Thymus (tissue), 11 donors: Measurements from ENCODE around the gene CLRN3. TPM values are rescaled to one million over a fixed set of nuclear protein-coding genes. Genes with fewer than 3 reads are reported as not detected.
A peak's percentile ranks its signal among the peaks of the same experiment; 100 is the strongest.

Experiments used
- DNase-seq, 9 donors: peaks; one replicate each; pipeline ENCODE4 v3.0.0-alpha.2; 2013; ENCODE audit warnings: low spot score in 9 of 9, low read depth in 6 of 9, missing footprints in 1 of 9
- H3K27ac ChIP-seq, 2 donors: one replicate each; pipeline ENCODE4 v1.5.1; 2013; ENCODE audit warnings: control low read depth in 1 of 2, low read depth in 1 of 2, low read length in 1 of 2, mild to moderate bottlenecking in 1 of 2, moderate library complexity in 1 of 2
- H3K27me3 ChIP-seq, 2 donors: one replicate each; pipeline ENCODE4 v1.5.1; 2013; ENCODE audit warnings: low read length in 1 of 2; ENCODE audit not compliant: control insufficient read depth in 2 of 2, insufficient read depth in 1 of 2
- H3K36me3 ChIP-seq, 2 donors: one replicate each; pipeline ENCODE4 v1.5.1; 2013; ENCODE audit warnings: low read length in 1 of 2, mild to moderate bottlenecking in 1 of 2, moderate library complexity in 1 of 2; ENCODE audit not compliant: control insufficient read depth in 2 of 2, insufficient read depth in 2 of 2
- H3K4me1 ChIP-seq, 2 donors: one replicate each; pipeline ENCODE4 v1.5.1; 2013; ENCODE audit warnings: low read length in 2 of 2; ENCODE audit not compliant: control insufficient read depth in 2 of 2, insufficient read depth in 2 of 2
- H3K4me3 ChIP-seq, 2 donors: one replicate each; pipeline ENCODE4 v1.5.1; 2013; ENCODE audit warnings: low read length in 2 of 2, control low read depth in 1 of 2, mild to moderate bottlenecking in 1 of 2
- H3K9me3 ChIP-seq, 2 donors: one replicate each; pipeline ENCODE4 v1.5.1; 2013; ENCODE audit warnings: low read length in 1 of 2, mild to moderate bottlenecking in 1 of 2; ENCODE audit not compliant: control insufficient read depth in 2 of 2, insufficient read depth in 1 of 2
- WGBS: extraction: QIAGEN DNeasy Blood & Tissue Kit; methylation state at CpG from one replicate; pipeline ENCODE4 v1.1.7; 2013; 5-methylcytosine and 5-hydroxymethylcytosine counted together
- polyA plus RNA-seq: library from polyadenylated mRNA; stranded (reverse); fragments of 200-250 nt; gene quantifications from one replicate; pipeline ENCODE4 v1.2.3, GENCODE V29; 2013
- total RNA-seq: library from RNA; stranded (reverse); fragments of 120-200 nt; gene quantifications from one replicate; pipeline ENCODE4 v1.2.4, GENCODE V29; 2013
- donor health status: healthy.

Gene CLRN3
- total and polyA plus RNA-seq, 2 donors = 0.05 to 0.23 TPM

DNA sequence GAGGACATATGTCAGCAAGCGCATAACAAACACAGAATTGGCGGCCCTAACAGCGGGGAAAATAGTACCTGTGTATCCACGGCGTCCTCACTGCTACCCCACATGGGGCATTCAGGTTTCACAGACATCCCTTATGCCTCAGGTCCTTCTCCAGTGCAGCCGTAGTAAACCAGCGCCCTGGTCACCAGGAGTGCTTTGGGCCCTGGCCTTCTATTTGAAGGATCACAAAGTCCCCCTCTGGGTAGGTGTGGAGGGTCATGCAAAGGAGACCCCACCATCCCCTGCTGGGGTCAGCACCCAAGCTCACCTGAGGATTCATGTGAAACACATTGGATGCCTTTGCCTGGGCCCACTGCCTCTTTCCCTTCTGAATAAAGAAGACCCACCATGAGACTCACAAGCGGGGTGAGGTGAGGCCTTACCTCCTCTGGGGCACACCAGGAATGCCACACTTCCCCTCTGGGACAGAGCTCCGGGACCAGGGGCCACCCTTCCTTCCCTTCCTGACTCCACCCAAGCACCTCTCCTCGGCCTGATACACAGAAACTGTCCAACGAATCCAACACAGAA, 18.8 kb downstream of the CLRN3 start:
- H3K27ac ChIP-seq = no peak overlapping the region
- WGBS = 88% methylated on average over 11 of the region's 11 CpGs
- H3K27me3 ChIP-seq = peaks cover 0 to 2% of the 10 kb centered on the region in 2 donors
- DNase-seq = no peak
- H3K9me3 ChIP-seq = no peaks in the 10 kb centered on the region
- H3K4me1 ChIP-seq = peaks cover 19 to 37% of the 10 kb centered on the region in 2 donors
- H3K4me3 ChIP-seq = no peak overlapping the region
- no peaks in the 10 kb centered on the region for H3K36me3 ChIP-seq

DNA sequence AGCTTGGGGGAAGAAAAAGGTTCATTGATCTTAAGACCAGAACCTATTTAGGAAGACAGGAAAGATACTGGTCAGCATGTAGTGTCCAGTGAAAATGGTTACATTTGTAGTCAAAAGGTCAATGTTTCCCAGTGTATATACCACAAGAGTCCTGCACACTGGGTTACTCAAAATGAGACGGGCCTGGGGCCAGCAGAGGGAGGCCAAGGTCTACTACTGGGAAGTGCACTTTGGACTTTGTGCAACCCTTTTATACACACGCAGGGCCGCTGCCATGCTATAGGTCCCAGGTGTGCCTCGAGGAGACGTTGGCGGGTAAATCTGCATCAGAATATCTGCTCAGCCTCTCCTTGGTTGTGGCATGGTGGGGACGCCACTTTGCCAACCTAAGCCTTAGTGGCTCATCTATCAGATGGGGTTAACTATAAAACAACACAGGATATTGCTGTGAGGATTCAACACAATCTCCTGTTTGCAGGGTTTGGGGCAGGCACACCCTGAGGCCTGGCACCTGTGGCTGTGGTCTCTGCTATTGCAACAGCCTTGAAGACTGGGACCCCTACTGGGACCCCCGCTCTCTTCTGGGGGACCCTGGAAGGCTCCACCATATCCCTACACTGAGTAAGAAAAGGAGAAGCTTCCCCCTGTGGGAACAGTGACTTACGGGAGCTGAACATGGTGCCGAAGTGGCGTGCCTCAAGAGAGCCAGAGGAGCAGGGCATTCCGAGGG, 19.7 kb downstream of the CLRN3 start:
- no peaks in the 10 kb centered on the region for H3K9me3 ChIP-seq
- peaks cover 19 to 37% of the 10 kb centered on the region in 2 donors for H3K4me1 ChIP-seq
- no peak overlapping the region for H3K27ac ChIP-seq
- peak in 2 of 9 donors; percentile 15 to 54 for DNase-seq
- 51% methylated on average over 12 of the region's 12 CpGs for WGBS
- peaks cover 0 to 2% of the 10 kb centered on the region in 2 donors for H3K27me3 ChIP-seq
- H3K36me3 ChIP-seq = no peaks in the 10 kb centered on the region
- no peak overlapping the region for H3K4me3 ChIP-seq

DNA sequence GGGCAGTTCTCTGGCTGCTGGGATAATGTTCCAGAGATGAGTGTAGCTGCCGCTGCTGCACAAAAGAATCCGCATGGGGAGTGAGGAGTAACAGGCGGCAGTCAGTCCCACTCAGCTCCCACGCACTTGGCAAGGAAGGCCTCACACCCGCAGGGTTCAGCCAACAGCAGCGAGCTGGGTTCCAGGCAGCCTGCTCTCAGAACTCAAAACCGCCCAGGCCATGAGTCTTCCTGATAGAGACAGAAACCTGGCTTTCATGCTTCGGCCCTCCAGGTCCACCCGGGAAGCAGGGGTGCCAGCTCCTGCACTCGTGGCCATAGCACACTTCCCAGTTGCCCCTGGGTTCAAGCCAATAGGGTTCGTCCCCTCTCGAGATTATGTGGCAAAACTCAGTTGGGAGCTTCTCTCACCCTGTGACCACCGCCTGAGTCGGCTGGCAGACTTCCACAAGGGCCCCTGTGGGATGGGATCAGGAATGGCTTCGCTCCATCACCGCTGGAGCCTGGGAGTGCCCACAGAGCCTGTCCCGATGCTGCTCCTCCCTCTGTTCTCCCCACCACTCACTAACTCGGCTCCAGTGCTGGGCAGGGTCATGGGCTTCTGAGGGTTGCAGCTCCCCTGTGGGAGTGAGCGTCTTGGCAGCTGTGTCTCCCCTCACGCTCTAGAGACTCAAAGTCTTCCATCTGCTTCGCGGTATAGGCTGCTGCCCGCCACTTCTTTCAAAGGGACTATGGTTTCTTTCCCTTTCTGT, 20.6 kb downstream of the CLRN3 start:
- 68% methylated on average over 23 of the region's 23 CpGs for WGBS

DNA sequence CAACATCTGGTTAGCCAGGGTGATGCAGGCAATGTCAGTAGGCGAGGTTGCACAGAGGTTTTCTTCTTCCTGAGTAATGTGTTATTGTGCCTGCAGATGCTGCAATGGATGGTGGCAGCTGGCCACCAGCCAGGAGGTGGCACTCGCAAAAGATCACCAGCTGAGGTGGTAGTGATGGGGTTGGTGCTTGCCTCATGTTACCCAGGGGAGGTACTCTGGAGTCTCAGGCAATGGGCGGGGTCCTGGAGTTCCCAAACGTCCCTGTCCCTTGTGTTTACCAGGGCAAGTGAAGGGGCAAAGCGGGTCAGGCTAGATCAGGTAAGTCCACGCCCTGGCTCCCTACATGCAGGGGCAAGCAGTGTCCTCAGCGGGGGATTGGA, 21.1 kb downstream of the CLRN3 start:
- Histone ChIP-seq H3K4me3 (no peak overlapping the region), H3K27ac (no peak overlapping the region), H3K9me3 (no peaks in the 10 kb centered on the region), H3K36me3 (no peaks in the 10 kb centered on the region), H3K4me1 (peaks cover 19 to 37% of the 10 kb centered on the region in 2 donors), H3K27me3 (peaks cover 0 to 2% of the 10 kb centered on the region in 2 donors)
- DNase-seq = peak in 1 of 9 donors; percentile 42
- WGBS = 72% methylated on average over 7 of the region's 7 CpGs

More for the DNA sequence above, 20.6 kb downstream of the CLRN3 start:
- Histone ChIP-seq H3K4me3 (no peak overlapping the region), H3K36me3 (no peaks in the 10 kb centered on the region), H3K27ac (no peak overlapping the region), H3K9me3 (no peaks in the 10 kb centered on the region), H3K4me1 (peaks cover 19 to 37% of the 10 kb centered on the region in 2 donors), H3K27me3 (peaks cover 0 to 2% of the 10 kb centered on the region in 2 donors)
- DNase-seq = peak in 3 of 9 donors; percentile 27 to 72 (median 32)

DNA sequence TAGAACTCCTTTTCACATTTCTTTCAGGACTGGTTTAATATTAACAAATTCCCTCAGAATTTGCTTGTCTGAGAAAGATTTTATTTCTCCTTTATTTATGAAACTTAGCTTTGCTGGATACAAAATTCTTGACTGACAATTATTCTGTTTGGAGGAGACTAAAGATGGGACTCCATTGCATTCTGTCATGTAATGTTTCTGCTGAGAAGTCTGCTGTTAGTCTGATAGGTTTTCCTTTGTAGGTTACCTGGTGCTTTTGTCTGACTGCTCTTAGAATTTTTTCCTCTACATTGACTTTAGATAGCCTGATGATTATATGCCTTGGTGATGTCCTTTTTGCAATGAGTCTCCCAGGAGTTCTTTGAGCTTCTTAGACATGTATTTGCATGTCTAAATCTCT, 23.4 kb downstream of the CLRN3 start:
- Histone ChIP-seq H3K27ac (no peak overlapping the region), H3K36me3 (no peaks in the 10 kb centered on the region), H3K9me3 (no peaks in the 10 kb centered on the region), H3K4me3 (no peak overlapping the region), H3K27me3 (peaks cover 0 to 2% of the 10 kb centered on the region in 2 donors), H3K4me1 (peaks cover 19 to 37% of the 10 kb centered on the region in 2 donors)
- no peak for DNase-seq

DNA sequence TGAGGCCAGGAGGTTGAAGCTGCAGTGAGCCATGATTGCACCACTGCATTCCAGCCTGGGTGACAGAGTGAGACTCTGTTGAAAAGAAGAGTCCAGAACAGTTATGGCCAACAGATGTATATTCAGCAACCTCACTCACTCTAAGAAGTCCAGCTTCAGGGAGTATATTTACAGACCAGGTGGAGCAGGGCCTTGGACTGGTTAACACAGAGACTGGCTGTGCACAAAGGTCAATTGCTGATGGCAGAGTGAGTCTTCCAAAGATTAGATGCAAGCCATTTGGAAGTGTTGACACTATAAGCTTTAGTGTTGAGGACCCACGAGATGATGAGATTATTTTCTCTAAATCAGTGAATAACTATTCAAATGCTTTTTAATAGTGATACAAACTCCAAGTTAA, 24.9 kb downstream of the CLRN3 start:
- no peak overlapping the region for H3K27ac ChIP-seq
- no peak for DNase-seq
- peaks cover 11 to 23% of the 10 kb centered on the region in 2 donors for H3K4me1 ChIP-seq
- no peaks in the 10 kb centered on the region for H3K36me3 ChIP-seq
- 95% methylated on average over 1 of the region's 1 CpG for WGBS
- H3K27me3 ChIP-seq = peaks cover 0 to 2% of the 10 kb centered on the region in 2 donors
- H3K4me3 ChIP-seq = no peak overlapping the region
- no peaks in the 10 kb centered on the region for H3K9me3 ChIP-seq

DNA sequence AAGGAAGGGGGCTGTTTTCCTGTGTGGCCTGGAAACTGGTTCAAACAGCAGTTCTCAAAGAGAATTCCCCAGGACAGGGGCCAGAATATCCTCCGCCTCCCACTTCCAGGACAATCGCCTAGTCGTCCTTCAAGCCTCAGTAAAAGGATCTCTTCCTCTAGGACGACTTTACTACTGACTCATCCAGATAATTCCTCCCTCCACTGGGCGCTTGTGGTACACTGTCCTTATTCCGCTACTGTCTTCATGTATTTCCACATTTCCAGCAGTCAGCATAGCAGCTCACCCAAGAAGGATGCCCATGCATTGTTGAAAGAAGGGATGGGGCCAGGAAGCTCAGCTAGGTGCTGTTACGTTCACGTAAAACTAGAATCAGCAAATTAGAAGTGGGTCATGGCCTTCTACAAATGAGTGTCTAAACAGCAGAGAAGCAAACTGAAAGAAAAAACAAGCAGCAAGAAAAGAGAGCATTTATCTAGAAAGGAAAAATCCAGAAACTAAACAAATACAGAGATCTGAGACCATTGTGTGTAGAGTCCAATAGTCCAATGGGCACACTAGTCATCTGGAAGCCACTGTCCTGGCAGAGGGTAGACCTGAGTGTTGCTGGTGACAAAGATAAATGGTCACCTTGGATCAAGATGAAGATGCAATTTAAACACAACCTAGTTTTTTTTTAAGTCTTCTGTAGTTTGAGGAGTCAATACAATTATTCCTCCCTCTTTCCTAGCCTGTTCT, 26.3 kb downstream of the CLRN3 start:
- Histone ChIP-seq H3K27me3 (no peaks in the 10 kb centered on the region), H3K9me3 (no peaks in the 10 kb centered on the region), H3K4me1 (peaks cover 3 to 9% of the 10 kb centered on the region in 2 donors), H3K27ac (no peak overlapping the region), H3K36me3 (no peaks in the 10 kb centered on the region), H3K4me3 (no peak overlapping the region)
- no peak for DNase-seq
- WGBS = 95% methylated on average over 8 of the region's 8 CpGs

DNA sequence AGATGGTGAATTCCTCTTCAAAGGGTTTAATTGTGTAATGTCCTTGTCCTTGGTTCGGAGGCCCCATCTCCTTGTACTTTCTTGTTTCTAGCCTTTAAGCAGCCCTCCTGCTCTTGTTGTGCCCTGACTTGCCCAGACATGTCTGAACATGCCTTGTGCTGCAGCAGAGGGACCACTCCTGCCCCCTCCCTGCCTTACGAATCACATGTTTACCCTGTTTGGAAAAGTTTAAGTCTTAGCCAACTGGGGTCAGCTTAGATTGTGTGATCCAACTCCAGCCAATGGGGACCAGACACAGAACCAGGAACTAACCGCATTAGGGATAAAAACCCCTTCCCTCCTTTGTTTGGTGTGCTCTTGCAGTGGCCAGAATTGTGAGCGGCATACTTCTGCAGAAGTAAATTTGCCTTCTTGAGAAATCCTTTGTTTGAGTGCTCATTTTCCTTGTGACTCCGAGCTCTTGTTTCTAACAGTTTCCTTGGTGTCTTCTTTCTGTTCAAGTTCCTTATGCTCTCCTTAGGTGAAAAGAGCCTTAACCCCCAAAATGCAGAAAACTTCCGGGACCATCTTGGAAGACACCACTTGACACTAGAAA, 29.4 kb downstream of the CLRN3 start:
- no peaks in the 10 kb centered on the region for H3K4me1 ChIP-seq
- H3K27me3 ChIP-seq = no peaks in the 10 kb centered on the region
- H3K4me3 ChIP-seq = no peak overlapping the region
- no peaks in the 10 kb centered on the region for H3K9me3 ChIP-seq
- no peak for DNase-seq
- no peaks in the 10 kb centered on the region for H3K36me3 ChIP-seq
- H3K27ac ChIP-seq = no peak overlapping the region
- WGBS = 98% methylated on average over 6 of the region's 6 CpGs
